DND-41 (cell line): ENCODE data around the gene FBXL2.

Experiments used
- ATAC-seq: fragments of 200-7000 bp; cut with Tn5 transposase; 3 replicates; pipeline ENCODE4 v1.9.1; 2021; ENCODE audit warnings: low read depth; ENCODE audit not compliant: insufficient read depth
- DNase-seq: peaks from one replicate; pipeline ENCODE4 v3.0.0-alpha.2; 2020
- H2AFZ ChIP-seq: 2 replicates; pipeline ENCODE4 v1.6.0; 2012; ENCODE audit warnings: low read depth, low read length
- H3K27ac ChIP-seq: 2 replicates; pipeline ENCODE4 v1.5.1; 2012; ENCODE audit warnings: low read length, inconsistent platforms
- H3K27me3 ChIP-seq: fragments of 200-600 bp; sonication (generic); 2 replicates; pipeline ENCODE4 v1.6.0; 2012; ENCODE audit warnings: low read length, mild to moderate bottlenecking, inconsistent platforms; ENCODE audit not compliant: insufficient read depth, poor library complexity
- H3K36me3 ChIP-seq: 2 replicates; pipeline ENCODE4 v1.5.1; 2012; ENCODE audit warnings: low read length, inconsistent platforms; ENCODE audit not compliant: insufficient read depth
- H3K4me1 ChIP-seq: 2 replicates; pipeline ENCODE4 v1.5.1; 2012; ENCODE audit warnings: mild to moderate bottlenecking, low read length; ENCODE audit not compliant: insufficient read depth
- H3K4me2 ChIP-seq: 2 replicates; pipeline ENCODE4 v1.6.0; 2012; ENCODE audit warnings: mild to moderate bottlenecking, moderate library complexity, low read length, inconsistent platforms; ENCODE audit not compliant: insufficient read depth
- H3K4me3 ChIP-seq, 2 experiments: fragments of 200-600 bp in 1 of 2; shearing (Covaris generic) in 1 of 2; 2 replicates each; pipeline ENCODE4 v1.5.1; 2012 to 2016; ENCODE audit warnings: inconsistent platforms in 2 of 2, low read length in 2 of 2, mild to moderate bottlenecking in 2 of 2, low read depth in 1 of 2, moderate library complexity in 1 of 2
- H3K79me2 ChIP-seq: 2 replicates; pipeline ENCODE4 v1.6.0; 2012; ENCODE audit warnings: low read length, inconsistent platforms; ENCODE audit not compliant: insufficient read depth
- H3K9ac ChIP-seq: 2 replicates; pipeline ENCODE4 v1.6.0; 2012; ENCODE audit warnings: low read depth, mild to moderate bottlenecking, inconsistent platforms, low read length, moderate library complexity
- H3K9me3 ChIP-seq: 2 replicates; pipeline ENCODE4 v1.5.1; 2012; ENCODE audit warnings: low read length, moderate library complexity, mild to moderate bottlenecking, inconsistent platforms; ENCODE audit not compliant: insufficient read depth, severe bottlenecking
- H4K20me1 ChIP-seq: 2 replicates; pipeline ENCODE4 v1.6.0; 2012; ENCODE audit warnings: low read length; ENCODE audit not compliant: insufficient read depth
- CTCF ChIP-seq: IDR thresholded peaks from 2 replicates; pipeline ENCODE4 v1.5.1; 2012; ENCODE audit warnings: borderline replicate concordance, low read length, moderate library complexity, mild to moderate bottlenecking; ENCODE audit not compliant: poor library complexity, severe bottlenecking; ENCODE audit errors: extremely low read depth
- EZH2 ChIP-seq: IDR thresholded peaks from 3 replicates; pipeline ENCODE4 v1.6.1; 2012; ENCODE audit warnings: borderline replicate concordance, low read depth, mild to moderate bottlenecking, moderate library complexity, low read length, inconsistent platforms; ENCODE audit not compliant: severe bottlenecking

FBXL2 gene

GRCh38 chr3:33314993-33315392 lies 37.8 kb downstream of the FBXL2 start:
- Histone ChIP-seq H3K4me1 (no peaks in the 10 kb centered on the region), H2AFZ (no peak overlapping the region), H4K20me1 (no peaks in the 10 kb centered on the region), H3K9me3 (no peaks in the 10 kb centered on the region), H3K36me3 (no peaks in the 10 kb centered on the region), H3K27me3 (peaks cover 3% of the 10 kb centered on the region), H3K4me3 (no peak overlapping the region), H3K9ac (no peak overlapping the region), H3K79me2 (no peaks in the 10 kb centered on the region), H3K27ac (no peak overlapping the region), H3K4me2 (no peak overlapping the region)
- DNase-seq (no peak), ATAC-seq (no peak)
- TF ChIP-seq EZH2 (no peak), CTCF (no peak)

GRCh38 chr3:33315826-33316225 lies 38.6 kb downstream of the FBXL2 start:
- Histone ChIP-seq H3K4me2 (no peak overlapping the region), H2AFZ (no peak overlapping the region), H3K9me3 (no peaks in the 10 kb centered on the region), H3K79me2 (no peaks in the 10 kb centered on the region), H3K4me3 (no peak overlapping the region), H3K36me3 (no peaks in the 10 kb centered on the region), H3K4me1 (no peaks in the 10 kb centered on the region), H4K20me1 (no peaks in the 10 kb centered on the region), H3K27ac (no peak overlapping the region), H3K9ac (no peak overlapping the region), H3K27me3 (peaks cover 3% of the 10 kb centered on the region)
- ATAC-seq (no peak), DNase-seq (no peak)
- TF ChIP-seq EZH2 (no peak), CTCF (no peak)

GRCh38 chr3:33317963-33318709 lies 40.9 kb downstream of the FBXL2 start:
- Histone ChIP-seq H4K20me1 (no peaks in the 10 kb centered on the region), H3K4me2 (no peak overlapping the region), H3K9ac (no peak overlapping the region), H3K27me3 (peaks cover 3% of the 10 kb centered on the region), H3K36me3 (no peaks in the 10 kb centered on the region), H3K4me3 (no peak overlapping the region), H3K9me3 (no peaks in the 10 kb centered on the region), H2AFZ (no peak overlapping the region), H3K27ac (no peak overlapping the region), H3K4me1 (no peaks in the 10 kb centered on the region), H3K79me2 (no peaks in the 10 kb centered on the region)
- no peak for ATAC-seq
- DNase-seq, result no peak
- TF ChIP-seq EZH2, result no peak
- no peak for TF ChIP-seq CTCF

GRCh38 chr3:33318710-33319380 lies 41.6 kb downstream of the FBXL2 start:
- no peak for TF ChIP-seq CTCF
- TF ChIP-seq EZH2, result no peak
- Histone ChIP-seq H3K9me3 (no peaks in the 10 kb centered on the region), H3K36me3 (no peaks in the 10 kb centered on the region), H3K9ac (no peak overlapping the region), H2AFZ (no peak overlapping the region), H3K27ac (no peak overlapping the region), H3K4me1 (no peaks in the 10 kb centered on the region), H3K79me2 (no peaks in the 10 kb centered on the region), H3K4me2 (no peak overlapping the region), H3K27me3 (peaks cover 3% of the 10 kb centered on the region), H4K20me1 (no peaks in the 10 kb centered on the region), H3K4me3 (no peak overlapping the region)
- no peak for ATAC-seq
- DNase-seq, result no peak
